Measurements from ENCODE around the gene COL12A1. TPM values are rescaled to one million over a fixed set of nuclear protein-coding genes. Genes with fewer than 3 reads are reported as not detected.

Gene COL12A1
- total and polyA plus RNA-seq, 9 of the 15 experiments (the other 6 are each of a cell fraction or from before 2014, with no cell fraction given), result 0.11 TPM; not detected in 8

DNA sequence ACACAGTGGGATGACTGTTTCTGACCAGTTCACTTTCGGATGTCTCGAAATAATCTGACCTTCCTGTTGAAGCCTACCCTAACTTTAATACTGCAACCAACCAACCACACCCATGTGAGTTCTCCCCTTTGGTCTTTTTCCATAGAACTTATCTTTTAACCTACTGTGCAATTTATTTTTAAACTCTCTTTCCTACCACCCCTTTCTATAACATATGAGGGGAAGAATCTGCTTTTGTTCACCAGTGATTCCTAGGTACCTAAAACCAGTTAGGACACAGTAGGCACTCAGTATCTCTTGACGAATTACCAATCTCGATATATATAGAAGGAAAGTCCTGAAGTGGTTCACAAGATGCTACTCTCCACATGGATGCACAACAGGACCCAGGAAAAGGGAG, 30.8 kb upstream of the COL12A1 start:
- Histone ChIP-seq H3K4me3 (no peak overlapping the region), H3K27ac (ENCODE audit: extremely low read depth, low read depth, low read length) (no peak overlapping the region), H3K4me1 (replicated peaks in 1 of 2; ENCODE audit: control insufficient read depth in 2 of 2, insufficient read depth in 2 of 2, low read length in 2 of 2) (no peaks in the 10 kb centered on the region; a peak in 1 of 5 replicates), H3K27me3 (ENCODE audit: control insufficient read depth in 2 of 2, insufficient read depth in 2 of 2, low read length in 2 of 2) (no peaks in the 10 kb centered on the region), H3K79me2 (ENCODE audit: control insufficient read depth, insufficient read depth, low read length) (peaks cover 14% of the 10 kb centered on the region), H3K9me1 (ENCODE audit: control insufficient read depth, insufficient read depth, low read length) (no peaks in the 10 kb centered on the region), H3K9ac (ENCODE audit: insufficient read depth in 1 of 2, low read depth in 2 of 2, low read length in 2 of 2) (no peak overlapping the region), H3K36me3 (ENCODE audit: control insufficient read depth, insufficient read depth, low read length) (peaks cover 43% of the 10 kb centered on the region), H3K9me3 (replicated peaks; ENCODE audit: control insufficient read depth, insufficient read depth, low read depth, low read length) (no peaks in the 10 kb centered on the region), H3K4me2 (ENCODE audit: insufficient read depth, low read length) (no peak overlapping the region), H2AFZ (ENCODE audit: low read depth, low read length) (no peak overlapping the region), H4K20me1 (replicated peaks; ENCODE audit: control insufficient read depth, insufficient read depth, low read length) (no peaks in the 10 kb centered on the region)
- no TSS peak for BruUV-seq (replicated peaks)
- ATAC-seq, result peak; percentile 26
- no peak for FAIRE-seq
- intact Hi-C loops (cut with micrococcal nuclease), result no loop called here
- 92% methylated on average over 4 of the region's 4 CpGs for WGBS (ENCODE audit: insufficient coverage, low coverage, missing lambda C conversion rate)
- ChIA-PET CTCF (ENCODE audit: low intra/inter-chr PET ratio) (no interaction called here), POLR2A (interaction anchor here (0.6 to 0.7 kb wide), 2 partner anchors 1726 to 1979 kb away, joined by 3 read pairs; no protein-coding TSS in a partner anchor)
- TF ChIP-seq POLR2A (conservative IDR thresholded peaks at IDR 0.05) (peak; percentile 57; the same call in 1 of the 2 replicates), PML (IDR thresholded peaks at IDR 0.05; ENCODE audit: low read length) (0 out of 2 replicates have a peak, but pooled peaks have one; percentile 20), YY1 (IDR thresholded peaks at IDR 0.05; ENCODE audit: borderline replicate concordance in 1 of 3, control insufficient read depth in 1 of 3, extremely low read depth in 1 of 3, insufficient read depth in 3 of 3, insufficient read length in 1 of 3, insufficient replicate concordance in 2 of 3, low read depth in 1 of 3, low read length in 2 of 3) (no peak), POLR2B (IDR thresholded peaks at IDR 0.05; ENCODE audit: low read depth, partially characterized antibody) (peak; percentile 46), SUPT5H (IDR thresholded peaks at IDR 0.05) (peak; percentile 44; the same call in 1 of the 2 replicates)
- TF ChIP-seq, protein P1, sequence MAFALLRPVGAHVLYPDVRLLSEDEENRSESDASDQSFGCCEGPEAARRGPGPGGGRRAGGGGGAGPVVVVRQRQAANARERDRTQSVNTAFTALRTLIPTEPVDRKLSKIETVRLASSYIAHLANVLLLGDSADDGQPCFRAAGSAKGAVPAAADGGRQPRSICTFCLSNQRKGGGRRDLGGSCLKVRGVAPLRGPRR (CRISPR knock-in tag; IDR thresholded peaks at IDR 0.05), result no peak
- TF ChIP-seq, protein P2, sequence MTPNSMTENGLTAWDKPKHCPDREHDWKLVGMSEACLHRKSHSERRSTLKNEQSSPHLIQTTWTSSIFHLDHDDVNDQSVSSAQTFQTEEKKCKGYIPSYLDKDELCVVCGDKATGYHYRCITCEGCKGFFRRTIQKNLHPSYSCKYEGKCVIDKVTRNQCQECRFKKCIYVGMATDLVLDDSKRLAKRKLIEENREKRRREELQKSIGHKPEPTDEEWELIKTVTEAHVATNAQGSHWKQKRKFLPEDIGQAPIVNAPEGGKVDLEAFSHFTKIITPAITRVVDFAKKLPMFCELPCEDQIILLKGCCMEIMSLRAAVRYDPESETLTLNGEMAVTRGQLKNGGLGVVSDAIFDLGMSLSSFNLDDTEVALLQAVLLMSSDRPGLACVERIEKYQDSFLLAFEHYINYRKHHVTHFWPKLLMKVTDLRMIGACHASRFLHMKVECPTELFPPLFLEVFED (CRISPR knock-in tag; conservative IDR thresholded peaks at IDR 0.05), result peak; percentile 56; the same call in 1 of the 2 replicates
- DNase-seq (ENCODE audit: extremely low read depth in 1 of 4, low spot score in 3 of 4), result no peak
- in situ Hi-C loops (cut with MboI), result no loop called here

All from K562 (cell line).